HCT116 (cell line): Measurements from ENCODE around the gene WAC.

Experiments used
- CTCF ChIP-seq, 3 experiments: fragments of 200-600 bp in 1 of 3; sonication (generic) in 1 of 3; IDR thresholded peaks in 2 of 3; conservative IDR thresholded peaks in 1 of 3; 2 replicates each; pipeline ENCODE4 v1.5.1; 2012 to 2017; ENCODE audit warnings: low read depth in 2 of 3, low read length in 2 of 3, antibody characterized with exemption in 1 of 3, borderline replicate concordance in 1 of 3, control low read depth in 1 of 3, mild to moderate bottlenecking in 1 of 3, mixed read lengths in 1 of 3, mixed run types in 1 of 3, moderate library complexity in 1 of 3; ENCODE audit not compliant: insufficient read depth in 1 of 3
- POLR2A ChIP-seq: IDR thresholded peaks from 2 replicates; pipeline ENCODE4 v1.7.0; 2011; ENCODE audit warnings: borderline replicate concordance; ENCODE audit not compliant: insufficient read depth, insufficient read length; ENCODE audit errors: extremely low read depth
- POLR2AphosphoS5 ChIP-seq: IDR thresholded peaks from 2 replicates; pipeline ENCODE4 v1.6.1; 2011; ENCODE audit warnings: mild to moderate bottlenecking, low read depth, low read length, moderate library complexity

GRCh38 chr10:28606568-28606967 is 73.7 kb downstream of the WAC start:
- TF ChIP-seq CTCF (IDR thresholded peaks at IDR 0.05 in 2 of 3, conservative IDR thresholded peaks at IDR 0.05 in 1 of 3; ENCODE audit: borderline replicate concordance in 1 of 3, insufficient read depth in 1 of 3, low read depth in 2 of 3, low read length in 2 of 3) (no peak), POLR2AphosphoS5 (no peak), POLR2A (no peak)
